Endothelial cell of umbilical vein (primary cell): ENCODE results near the gene YTHDF1. TPM values are rescaled to one million over a fixed set of nuclear protein-coding genes. Genes with fewer than 3 reads are reported as not detected.

Experiments
- BruUV-seq: library from RNA; stranded (reverse); fragments of 400-500 nt; replicated peaks from 2 replicates; lab custom pipeline; 2021; lab: Mats Ljungman, UMichigan
- CTCF ChIA-PET: fragments of 300-600, 350-600 bp; sonication (Branson Sonifier 250); formaldehyde crosslinking; loops from one replicate; lab custom pipeline; 2021; ENCODE audit warnings: antibody characterized with exemption, inconsistent platforms; lab: Charles Lee
- POLR2A ChIA-PET: fragments of 300-600, 350-600 bp; sonication (Branson Sonifier 250); formaldehyde crosslinking; loops from one replicate; lab custom pipeline; 2021; ENCODE audit warnings: antibody characterized with exemption, inconsistent platforms; lab: Charles Lee
- DNase-seq: peaks from one replicate; pipeline ENCODE4 v3.0.0-alpha.2; 2011; ENCODE audit warnings: low read depth, low spot score
- FAIRE-seq: peaks from 2 replicates; lab custom pipeline; 2011; peaks lifted over from hg19 to GRCh38; lab: Jason Lieb, UNC
- H2AFZ ChIP-seq: 2 replicates; pipeline ENCODE4 v1.6.0; 2012; ENCODE audit warnings: low read depth, low read length, control low read depth, inconsistent platforms
- H3K27ac ChIP-seq: 2 replicates; pipeline ENCODE4 v1.5.1; 2011; ENCODE audit warnings: low read depth, mild to moderate bottlenecking, control low read depth, low read length, moderate library complexity; ENCODE audit not compliant: insufficient read depth
- H3K27me3 ChIP-seq, 2 experiments: 2 replicates each; pipeline versions ENCODE4 v1.6.0 to v1.6.1; 2011; ENCODE audit warnings: low read length in 2 of 2, mixed read lengths in 1 of 2; ENCODE audit not compliant: control insufficient read depth in 2 of 2, insufficient read depth in 2 of 2
- H3K36me3 ChIP-seq, 2 experiments: 2 replicates in 1 of 2; 3 replicates in 1 of 2; pipeline ENCODE4 v1.5.1; 2011; ENCODE audit warnings: low read length in 2 of 2, mild to moderate bottlenecking in 1 of 2, moderate library complexity in 1 of 2; ENCODE audit not compliant: control insufficient read depth in 2 of 2, insufficient read depth in 2 of 2; ENCODE audit errors: extremely low read depth in 1 of 2
- H3K4me1 ChIP-seq: 3 replicates; pipeline ENCODE4 v1.5.1; 2011; ENCODE audit warnings: mild to moderate bottlenecking, low read length; ENCODE audit not compliant: control insufficient read depth, insufficient read depth; ENCODE audit errors: extremely low read depth
- H3K4me2 ChIP-seq: 2 replicates; pipeline ENCODE4 v1.6.1; 2011; ENCODE audit warnings: low read length, control low read depth, mixed read lengths; ENCODE audit not compliant: insufficient read depth
- H3K4me3 ChIP-seq, 3 experiments: fragments of 200-600 bp in 1 of 3; sonication (generic), shearing (Covaris generic) in 1 of 3; replicated peaks in 1 of 3; 2 replicates each; pipeline ENCODE4 v1.5.1; 2011 to 2016; ENCODE audit warnings: control low read depth in 3 of 3, low read length in 3 of 3, mild to moderate bottlenecking in 2 of 3, inconsistent platforms in 1 of 3, low read depth in 1 of 3, moderate library complexity in 1 of 3; ENCODE audit not compliant: insufficient read depth in 1 of 3
- H3K79me2 ChIP-seq: 2 replicates; pipeline ENCODE4 v1.6.0; 2012; ENCODE audit warnings: low read length, inconsistent platforms; ENCODE audit not compliant: control insufficient read depth, insufficient read depth
- H3K9ac ChIP-seq: replicated peaks from 2 replicates; pipeline ENCODE3; 2011; ENCODE audit warnings: low read length, control low read depth; ENCODE audit not compliant: insufficient read depth; ENCODE audit errors: extremely low read depth
- H3K9me1 ChIP-seq: replicated peaks from 3 replicates; pipeline ENCODE4 v1.6.0; 2011; ENCODE audit warnings: mild to moderate bottlenecking, low read length; ENCODE audit not compliant: control insufficient read depth, insufficient read depth; ENCODE audit errors: extremely low read depth
- H3K9me3 ChIP-seq: replicated peaks from 2 replicates; pipeline ENCODE4 v1.5.1; 2012; ENCODE audit warnings: low read length, inconsistent platforms; ENCODE audit not compliant: control insufficient read depth, insufficient read depth
- H4K20me1 ChIP-seq: replicated peaks from 2 replicates; pipeline ENCODE3; 2011; ENCODE audit warnings: mild to moderate bottlenecking, low read length; ENCODE audit not compliant: control insufficient read depth, insufficient read depth; ENCODE audit errors: extremely low read depth
- CTCF ChIP-seq, 2 donors: IDR thresholded peaks; 1 replicate in 1 of 2; 2 replicates in 1 of 2; pipeline ENCODE4 v1.5.1; 2011; ENCODE audit warnings: low read length in 2 of 2, mild to moderate bottlenecking in 2 of 2, moderate library complexity in 2 of 2, control low read depth in 1 of 2, inconsistent platforms in 1 of 2, low read depth in 1 of 2; ENCODE audit not compliant: insufficient read depth in 1 of 2; ENCODE audit errors: extremely low read depth in 1 of 2
- EZH2 ChIP-seq: IDR thresholded peaks from 2 replicates; pipeline ENCODE4 v1.6.1; 2012; ENCODE audit warnings: borderline replicate concordance, low read depth, mild to moderate bottlenecking, moderate library complexity, low read length, inconsistent platforms; ENCODE audit not compliant: severe bottlenecking
- FOS ChIP-seq: IDR thresholded peaks from 2 replicates; pipeline ENCODE4 v1.6.1; 2011; ENCODE audit warnings: mild to moderate bottlenecking, low read length, moderate library complexity, borderline replicate concordance; ENCODE audit not compliant: insufficient read depth
- GATA2 ChIP-seq: IDR thresholded peaks from 2 replicates; pipeline ENCODE4 v1.7.0; 2011; ENCODE audit warnings: low read depth, mild to moderate bottlenecking, moderate library complexity, mixed read lengths, low read length; ENCODE audit not compliant: insufficient read length, insufficient read depth
- JUN ChIP-seq: IDR thresholded peaks from 2 replicates; pipeline ENCODE4 v1.6.1; 2011; ENCODE audit warnings: borderline replicate concordance, low read depth; ENCODE audit not compliant: insufficient read length, insufficient read depth
- MYC ChIP-seq: IDR thresholded peaks from one replicate; pipeline ENCODE4 v1.6.1; 2011; ENCODE audit warnings: mild to moderate bottlenecking, low read depth, low read length
- POLR2A ChIP-seq: IDR thresholded peaks from 2 replicates; pipeline ENCODE4 v1.6.1; 2012; ENCODE audit warnings: low read depth, mild to moderate bottlenecking, control low read depth, low read length
- POLR2AphosphoS5 ChIP-seq: IDR thresholded peaks from 2 replicates; pipeline ENCODE4 v1.6.1; 2012; ENCODE audit warnings: low read depth, mild to moderate bottlenecking, control low read depth, low read length, moderate library complexity; ENCODE audit not compliant: insufficient read depth
- dilution Hi-C: fragments of 300-500 bp; cut with MboI; formaldehyde crosslinking; loops from one replicate; pipeline ENCODE4 v1.15.0; 2019; ENCODE audit warnings: low sequenced_read_pairs; ENCODE audit not compliant: extremely low pct_ligation_motif_present
- intact Hi-C: fragments of 100-400 bp; cut with micrococcal nuclease; formaldehyde crosslinking; loops from one replicate; pipeline ENCODE4 v1.10.0; 2022
- polyA plus RNA-seq, 4 experiments: library from polyadenylated mRNA; depleted of rRNA in 3 of 4; stranded (reverse) in 3 of 4; unstranded in 1 of 4; fragments of >200 nt; gene quantifications; 2 replicates each; pipeline versions ENCODE4 v1.2.1 to v1.2.3, GENCODE V29; 2011 to 2012; ENCODE audit warnings: missing spikeins in 1 of 4
- total RNA-seq: library from RNA; stranded (reverse); gene quantifications from 2 replicates; pipeline ENCODE4 v1.2.3, GENCODE V29; 2021
- TF ChIP-seq, protein P1 (sequence below): IDR thresholded peaks from 2 replicates; pipeline ENCODE4 v1.6.1; 2011; ENCODE audit not compliant: insufficient read depth, insufficient read length

Gene YTHDF1
- total and polyA plus RNA-seq, 2 donors (not counting 3 experiments of a cell fraction or from before 2014, with no cell fraction given) = 25.2 to 44.4 TPM

- Histone ChIP-seq H3K4me3 (no peak overlapping the region), H3K4me1 (no peaks in the 10 kb centered on the region), H3K36me3 (no peaks in the 10 kb centered on the region), H3K27me3 (no peaks in the 10 kb centered on the region), H2AFZ (no peak overlapping the region), H3K4me2 (no peak overlapping the region), H3K9me3 (no peaks in the 10 kb centered on the region), H3K79me2 (no peaks in the 10 kb centered on the region), H3K9ac (no peak overlapping the region), H3K27ac (no peak overlapping the region), H3K9me1 (no peaks in the 10 kb centered on the region), H4K20me1 (no peaks in the 10 kb centered on the region)
- FAIRE-seq (no peak), DNase-seq (no peak)
- dilution Hi-C loops = no loop called here
- BruUV-seq = no TSS peak
- POLR2A ChIA-PET = no interaction called here
- CTCF ChIA-PET = interaction anchor here (11.0 kb wide), 1 partner anchor 12 kb away, joined by 116 read pairs; no protein-coding TSS in a partner anchor
- intact Hi-C loops = loop anchor here (5.0 kb wide), 1 partner anchor 36 kb away; the partner anchor contains the start of gene ARFGAP1
- TF ChIP-seq FOS (no peak), JUN (no peak), MYC (no peak), POLR2A (no peak), GATA2 (no peak), CTCF (IDR thresholded peaks at IDR 0.05; ENCODE audit: extremely low read depth in 1 of 2, insufficient read depth in 1 of 2, low read depth in 1 of 2, low read length in 2 of 2) (no peak), EZH2 (no peak), POLR2AphosphoS5 (no peak)
- TF ChIP-seq, protein P1, sequence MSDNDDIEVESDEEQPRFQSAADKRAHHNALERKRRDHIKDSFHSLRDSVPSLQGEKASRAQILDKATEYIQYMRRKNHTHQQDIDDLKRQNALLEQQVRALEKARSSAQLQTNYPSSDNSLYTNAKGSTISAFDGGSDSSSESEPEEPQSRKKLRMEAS = no peak
Observed at GRCh38 chr20:63236116-63236837, 20.3 kb upstream of the YTHDF1 start.
